ENCODE measurements around the gene OSM. TPM values are rescaled to one million over a fixed set of nuclear protein-coding genes. Genes with fewer than 3 reads are reported as not detected.

The OSM gene
- total RNA-seq, 4 donors from 2014 or later, result not detected

GRCh38 chr22:30222321-30222720, 44.3 kb downstream of the OSM start:
- no peaks in the 10 kb centered on the region for H3K9me3 ChIP-seq
- peaks cover 0 to 15% (median 7%) of the 10 kb centered on the region in 4 donors for H3K4me1 ChIP-seq
- no peak for TF ChIP-seq CTCF (IDR thresholded peaks at IDR 0.05)
- TF ChIP-seq POLR2A (IDR thresholded peaks at IDR 0.05), result no peak
- H3K27ac ChIP-seq, result no peak overlapping the region
- no peak overlapping the region for H3K4me3 ChIP-seq
- no peak for DNase-seq
- H3K27me3 ChIP-seq, result no peaks in the 10 kb centered on the region
- no peaks in the 10 kb centered on the region for H3K36me3 ChIP-seq

- no peaks in the 10 kb centered on the region for H3K36me3 ChIP-seq
- peak in 2 of 3 donors; percentile 78 to 80 for DNase-seq
- no peaks in the 10 kb centered on the region for H3K9me3 ChIP-seq
- TF ChIP-seq POLR2A (IDR thresholded peaks at IDR 0.05) (no peak), CTCF (IDR thresholded peaks at IDR 0.05) (no peak)
- peaks cover 0 to 15% (median 7%) of the 10 kb centered on the region in 4 donors for H3K4me1 ChIP-seq
- peak overlapping the region in 1 of 4 donors; percentile 9 for H3K4me3 ChIP-seq
- peak overlapping the region in 1 of 4 donors; percentile 49 for H3K27ac ChIP-seq
- H3K27me3 ChIP-seq, result no peaks in the 10 kb centered on the region
Observed at GRCh38 chr22:30221121-30221992, 45.3 kb downstream of the OSM start.

GRCh38 chr22:30220338-30221012, 46.2 kb downstream of the OSM start:
- Histone ChIP-seq H3K9me3 (no peaks in the 10 kb centered on the region), H3K36me3 (no peaks in the 10 kb centered on the region), H3K27ac (peak overlapping the region in 1 of 4 donors; percentile 49), H3K27me3 (no peaks in the 10 kb centered on the region), H3K4me3 (peak overlapping the region in 1 of 4 donors; percentile 9), H3K4me1 (peaks cover 0 to 15% (median 7%) of the 10 kb centered on the region in 4 donors)
- no peak for DNase-seq
- TF ChIP-seq CTCF (IDR thresholded peaks at IDR 0.05), result no peak
- no peak for TF ChIP-seq POLR2A (IDR thresholded peaks at IDR 0.05)

GRCh38 chr22:30219668-30220278, 46.9 kb downstream of the OSM start:
- Histone ChIP-seq H3K9me3 (no peaks in the 10 kb centered on the region), H3K27me3 (no peaks in the 10 kb centered on the region), H3K27ac (no peak overlapping the region), H3K36me3 (no peaks in the 10 kb centered on the region), H3K4me3 (no peak overlapping the region), H3K4me1 (peaks cover 0 to 15% (median 7%) of the 10 kb centered on the region in 4 donors)
- no peak for TF ChIP-seq POLR2A (IDR thresholded peaks at IDR 0.05)
- TF ChIP-seq CTCF (IDR thresholded peaks at IDR 0.05), result no peak
- DNase-seq, result no peak

- Histone ChIP-seq H3K9me3 (no peaks in the 10 kb centered on the region), H3K27me3 (no peaks in the 10 kb centered on the region), H3K4me3 (no peak overlapping the region), H3K27ac (no peak overlapping the region), H3K36me3 (no peaks in the 10 kb centered on the region), H3K4me1 (peaks cover 0 to 15% (median 7%) of the 10 kb centered on the region in 4 donors)
- TF ChIP-seq POLR2A (IDR thresholded peaks at IDR 0.05) (no peak), CTCF (IDR thresholded peaks at IDR 0.05) (no peak)
- no peak for DNase-seq
Observed at GRCh38 chr22:30219049-30219654, 47.5 kb downstream of the OSM start.
